Cortex of kidney (tissue), 1 donor: ENCODE data around the gene LEPROT.

Experiments used
- DNase-seq: peaks from one replicate; lab custom pipeline; 2025; lab: John Stamatoyannopoulos, UW

Gene LEPROT

DNA sequence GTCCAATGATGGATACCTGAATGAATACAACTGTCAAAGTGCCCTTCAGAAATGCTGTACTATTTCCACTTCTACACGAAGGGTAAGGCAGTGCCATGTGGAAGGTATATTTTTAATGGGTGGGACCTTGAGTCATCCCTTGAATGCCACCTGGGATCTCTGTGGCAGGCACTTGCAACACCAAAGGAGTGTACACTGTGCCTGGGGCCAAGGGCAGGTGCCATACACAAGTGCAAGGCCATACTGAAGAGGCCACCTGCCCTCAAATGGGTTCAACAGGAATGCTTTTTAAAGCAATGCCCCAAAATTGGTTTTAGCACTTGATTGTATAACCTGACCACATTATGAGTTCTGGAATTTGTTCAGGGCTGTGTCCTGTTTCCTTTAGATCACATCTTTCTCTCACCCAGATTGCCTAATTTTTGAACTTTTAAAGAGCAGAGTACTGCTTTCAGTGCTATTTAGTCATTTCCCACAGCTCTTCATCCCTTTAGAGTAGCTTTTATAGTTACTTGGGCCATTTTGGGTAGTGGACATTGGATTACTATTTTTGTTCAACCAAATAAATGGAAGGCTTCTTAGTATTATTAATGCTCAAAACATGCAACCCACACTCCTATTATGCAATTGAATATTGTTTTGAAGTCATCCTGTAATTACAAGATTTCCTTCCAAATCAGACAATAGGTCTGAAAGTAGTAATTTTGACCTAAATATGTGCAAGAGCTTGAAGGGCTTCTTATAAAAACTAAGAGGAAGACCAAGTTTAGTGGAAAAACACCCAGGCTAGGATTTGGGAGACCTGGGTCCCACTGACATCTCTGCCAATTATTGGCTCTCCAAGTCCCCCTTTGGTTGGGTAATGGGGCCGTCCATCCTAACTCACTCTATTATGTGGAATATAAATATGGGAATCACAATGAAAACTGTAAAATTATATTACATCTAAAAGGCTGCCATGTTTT lies 57.2 kb downstream of the LEPROT start:
- DNase-seq = no peak

DNA sequence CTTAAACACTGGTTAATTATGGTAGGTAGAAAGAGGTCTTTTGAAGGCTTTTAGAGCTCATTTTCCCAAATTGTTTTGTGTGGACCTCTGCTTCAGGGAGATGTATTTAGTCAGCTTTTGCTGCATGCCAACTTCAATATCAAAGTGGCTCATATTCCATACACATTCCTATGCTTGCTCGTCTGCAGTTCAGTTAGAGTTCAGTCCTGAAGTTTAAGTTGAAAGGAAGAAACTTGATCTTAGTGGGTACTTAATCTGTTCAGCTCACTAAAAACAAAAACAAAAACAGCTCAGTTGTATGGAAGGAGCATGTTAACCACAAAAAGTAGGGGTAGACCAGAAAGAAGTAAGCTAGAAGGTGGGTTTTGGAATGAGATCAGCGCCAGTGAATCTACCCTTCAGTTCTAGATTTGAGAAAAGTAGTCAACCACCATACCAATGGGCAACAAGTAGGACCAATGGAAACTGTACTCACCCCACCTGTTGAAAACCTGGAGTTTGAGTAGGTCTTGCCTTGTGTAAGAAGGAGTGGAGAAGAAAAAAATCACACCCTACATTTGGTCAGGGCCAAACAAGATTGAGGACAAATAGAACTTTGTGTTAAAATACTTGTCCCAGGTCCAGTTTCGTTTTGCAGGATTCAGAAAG lies 58.0 kb downstream of the LEPROT start:
- no peak for DNase-seq

DNA sequence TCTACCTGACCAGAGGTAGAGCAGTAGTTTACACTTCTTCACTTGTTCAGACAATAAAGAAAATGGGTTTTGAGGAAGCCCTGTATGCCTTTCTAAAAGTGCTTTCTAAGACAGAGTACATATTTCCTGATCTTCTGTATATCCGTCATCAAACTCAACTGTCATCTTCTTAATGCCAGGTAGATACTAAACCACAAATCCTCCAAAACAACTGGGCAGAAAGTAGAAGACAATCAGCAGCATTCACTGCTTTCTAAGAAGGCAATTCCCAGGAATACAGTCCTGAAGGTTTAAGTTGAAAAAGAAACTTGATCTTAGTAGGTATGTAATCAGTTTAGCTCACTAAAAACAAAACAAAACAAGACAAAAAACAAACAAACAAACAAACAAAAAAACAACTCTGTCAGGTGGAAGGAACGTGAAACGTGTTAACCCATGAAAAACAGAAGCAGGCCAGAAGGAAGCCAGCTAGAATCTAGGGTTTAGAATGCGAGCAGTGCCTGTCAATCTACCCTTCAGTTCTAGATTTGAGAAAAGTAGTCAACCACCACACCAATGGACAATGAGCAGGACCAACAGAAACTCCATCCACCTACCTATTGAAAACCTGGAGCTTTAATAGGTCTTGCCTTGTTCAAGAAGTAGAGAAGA lies 59.2 kb downstream of the LEPROT start:
- no peak for DNase-seq

DNA sequence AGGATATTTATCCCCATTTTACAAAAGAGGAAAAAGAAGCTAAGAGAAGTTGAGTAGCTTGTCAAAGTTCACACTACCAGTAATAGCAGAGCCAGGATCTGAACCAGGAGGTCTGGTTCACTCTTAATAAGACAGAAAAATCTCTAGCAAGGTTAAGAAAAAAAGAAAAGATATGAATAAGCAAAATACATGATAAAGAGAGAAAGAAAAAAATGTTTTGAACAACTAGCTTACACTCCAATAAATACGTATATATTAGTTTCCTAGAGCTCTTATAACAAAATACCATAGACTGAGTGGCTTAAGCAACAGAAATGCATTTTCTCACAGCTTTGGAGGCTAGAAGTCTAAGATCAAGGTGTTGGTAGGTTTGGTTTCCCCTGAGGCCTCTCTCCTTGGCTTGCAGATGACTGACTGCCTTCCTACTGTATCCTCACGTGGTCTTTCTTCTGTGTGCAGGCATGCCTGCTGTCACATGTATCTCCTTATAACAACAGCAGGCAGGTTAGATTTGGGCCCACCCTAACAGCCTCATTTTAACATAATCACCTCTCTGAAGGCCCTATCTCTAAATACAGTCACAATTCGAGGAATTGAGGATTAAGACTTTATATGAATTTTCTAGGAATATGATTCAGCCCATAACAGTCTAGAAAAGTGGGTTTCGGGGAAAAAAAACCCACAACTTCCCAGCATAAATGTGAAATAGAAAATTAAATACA lies 60.4 kb downstream of the LEPROT start:
- DNase-seq = no peak

DNA sequence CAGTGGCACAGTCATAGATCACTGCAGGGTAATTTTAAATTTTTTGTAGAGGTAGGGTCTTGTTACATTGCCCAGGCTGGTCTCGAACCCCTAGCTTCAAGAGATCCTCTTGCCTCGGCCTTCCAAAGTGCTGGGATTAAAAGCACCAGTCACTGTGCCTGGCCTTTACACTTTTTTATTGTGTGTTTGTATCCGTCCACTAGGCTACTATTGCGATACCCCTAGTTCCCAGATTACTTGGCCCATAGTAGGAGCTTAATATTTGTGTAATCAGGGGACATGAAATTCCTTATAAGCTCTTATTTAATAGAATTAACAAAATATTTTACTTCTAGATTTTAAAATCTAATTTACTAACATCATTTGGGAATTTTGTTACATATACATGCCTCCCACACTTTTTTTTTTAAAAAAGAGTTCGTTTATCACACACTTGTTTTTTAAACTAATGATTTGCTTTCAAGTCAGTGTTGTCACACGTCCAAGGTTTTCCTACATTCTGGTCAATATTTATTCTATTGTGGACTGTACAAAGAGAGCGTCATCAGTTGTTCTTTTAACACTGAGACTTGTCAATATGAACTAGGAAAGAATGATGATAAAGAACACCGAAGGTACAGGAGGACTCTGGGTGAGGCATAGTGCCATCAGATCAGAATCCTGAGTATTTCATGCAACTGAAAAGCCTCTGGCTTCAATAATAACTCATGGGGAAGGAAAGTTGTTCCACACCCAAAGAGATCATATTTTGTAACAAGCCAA lies 63.7 kb downstream of the LEPROT start:
- no peak for DNase-seq
